Measurements from ENCODE around the gene CCDC47. TPM values are rescaled to one million over a fixed set of nuclear protein-coding genes. Genes with fewer than 3 reads are reported as not detected.

The CCDC47 gene
- total RNA-seq, 1 donor from 2014 or later, result 55.9 TPM

DNA sequence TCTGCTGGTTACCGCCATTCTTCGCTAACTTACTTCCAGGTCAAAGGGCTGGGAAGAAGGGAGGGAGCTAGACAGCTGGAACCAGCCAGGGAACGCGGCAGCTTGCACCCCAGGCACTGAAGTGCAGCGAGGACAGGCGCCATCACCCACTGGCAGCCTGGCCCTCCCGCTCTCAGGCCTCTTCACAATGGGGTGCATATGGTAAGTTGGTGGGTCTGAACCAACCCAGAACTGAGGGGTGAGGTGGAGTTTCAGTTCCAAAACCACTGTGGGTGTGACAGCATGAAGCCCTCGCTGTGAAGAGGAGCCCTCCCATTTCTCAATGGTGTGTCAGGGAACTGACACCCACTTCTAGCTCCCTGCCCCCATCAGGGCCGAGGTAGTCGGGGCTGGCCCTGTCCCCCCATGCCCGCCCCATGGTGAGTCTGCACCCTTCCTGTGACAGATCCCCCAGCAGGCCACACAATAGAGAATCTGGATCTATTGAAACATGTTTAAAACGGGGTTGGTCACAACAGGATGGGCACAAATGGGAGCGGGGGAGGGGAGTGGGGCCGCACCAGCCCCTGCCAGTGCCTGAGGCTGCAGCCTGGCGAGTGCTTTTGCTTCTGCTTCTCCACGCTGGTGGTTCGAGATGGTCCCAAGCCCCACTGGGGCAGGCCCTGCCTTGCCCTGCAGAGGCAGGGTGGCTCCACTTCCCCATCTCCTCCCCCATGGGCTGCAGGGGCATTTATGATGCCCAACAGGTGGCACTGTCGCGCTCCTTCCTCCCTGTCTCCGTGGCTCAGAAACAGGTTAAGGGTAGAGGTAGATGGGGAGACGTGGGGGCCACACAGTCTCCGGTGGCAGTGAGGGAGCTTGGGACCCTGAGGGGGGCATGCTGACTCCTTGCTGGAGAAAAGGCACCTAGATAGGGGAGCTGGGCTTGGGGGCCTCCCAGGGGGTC lies 75.8 kb downstream of the CCDC47 start:
- Mint-ChIP-seq H3K4me3 (peak overlapping the region; percentile 33), H3K27me3 (ENCODE audit: low read depth) (no peaks in the 10 kb centered on the region), H3K36me3 (no peaks in the 10 kb centered on the region), H3K4me1 (peaks cover 14% of the 10 kb centered on the region), H3K27ac (no peak overlapping the region), H3K9me3 (no peaks in the 10 kb centered on the region)
- DNase-seq (ENCODE audit: low spot score in 2 of 2, unreplicated experiment in 2 of 2), result no peak
- TF ChIP-seq CTCF (IDR thresholded peaks at IDR 0.05; ENCODE audit: unreplicated experiment), result no peak

- no peak for TF ChIP-seq CTCF (IDR thresholded peaks at IDR 0.05; ENCODE audit: unreplicated experiment)
- H3K9me3 Mint-ChIP-seq, result no peaks in the 10 kb centered on the region
- no peaks in the 10 kb centered on the region for H3K27me3 Mint-ChIP-seq (ENCODE audit: low read depth)
- peaks cover 8% of the 10 kb centered on the region for H3K4me1 Mint-ChIP-seq
- peak overlapping the region; percentile 12 for H3K27ac Mint-ChIP-seq
- DNase-seq (ENCODE audit: low spot score in 2 of 2, unreplicated experiment in 2 of 2), result no peak
- H3K4me3 Mint-ChIP-seq, result no peak overlapping the region
- no peaks in the 10 kb centered on the region for H3K36me3 Mint-ChIP-seq
Observed at GRCh38 chr17:63696381-63696961, 76.9 kb downstream of the CCDC47 start.

DNA sequence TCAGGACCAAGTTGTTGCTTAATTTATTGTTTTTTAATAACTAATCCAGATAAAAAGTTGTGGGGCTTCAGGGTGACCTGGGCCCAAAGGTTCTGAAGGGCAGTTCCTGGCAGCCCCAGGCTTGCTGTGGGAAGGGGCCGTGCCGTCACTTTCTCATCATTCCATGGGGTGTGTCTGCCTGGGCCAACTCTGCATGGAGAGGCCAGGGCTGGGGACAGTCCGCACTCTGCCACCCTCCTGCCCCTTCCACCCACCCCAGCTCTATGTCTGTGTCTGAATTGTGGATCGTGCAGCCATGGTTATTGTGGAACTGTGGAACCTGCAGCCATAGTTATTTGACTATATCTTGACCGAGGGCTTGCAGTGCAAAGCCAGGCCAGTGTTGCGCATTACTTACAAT lies 77.5 kb downstream of the CCDC47 start:
- no peak for DNase-seq (ENCODE audit: low spot score in 2 of 2, unreplicated experiment in 2 of 2)
- TF ChIP-seq CTCF (IDR thresholded peaks at IDR 0.05; ENCODE audit: unreplicated experiment), result no peak
- Mint-ChIP-seq H3K27ac (no peak overlapping the region), H3K36me3 (peaks cover 2% of the 10 kb centered on the region), H3K27me3 (ENCODE audit: low read depth) (no peaks in the 10 kb centered on the region), H3K4me3 (no peak overlapping the region), H3K4me1 (peaks cover 3% of the 10 kb centered on the region), H3K9me3 (no peaks in the 10 kb centered on the region)

Other genes with a start within 250 kb of the CCDC47 start
- 144 to 155 TPM (median 149 TPM) in 3 replicates for gene DCAF7, start 223.1 kb downstream of the CCDC47 start, total RNA-seq
- gene TACO1, start 172.7 kb downstream of the CCDC47 start, total RNA-seq, result 14.2 to 18.9 TPM (median 16.2 TPM) in 3 replicates
- 23.1 to 24.0 TPM (median 23.4 TPM) in 3 replicates for gene MAP3K3, start 151.2 kb downstream of the CCDC47 start, total RNA-seq
- gene LIMD2, start 73.5 kb downstream of the CCDC47 start, total RNA-seq, result 76.5 to 79.3 TPM (median 77.0 TPM) in 3 replicates
- gene STRADA, start 31.8 kb downstream of the CCDC47 start, total RNA-seq, result 57.2 to 62.9 TPM (median 62.3 TPM) in 3 replicates
- 183 to 197 TPM (median 186 TPM) in 3 replicates for gene DDX42, start 573 bp upstream of the CCDC47 start, total RNA-seq
- gene PSMC5, start 53.8 kb upstream of the CCDC47 start, total RNA-seq, result 76.5 to 82.4 TPM (median 82.0 TPM) in 3 replicates
- gene FTSJ3, start 54.1 kb upstream of the CCDC47 start, total RNA-seq, result 44.0 to 48.6 TPM (median 48.1 TPM) in 3 replicates
- gene SMARCD2, start 69.1 kb upstream of the CCDC47 start, total RNA-seq, result 70.1 to 72.3 TPM (median 72.2 TPM) in 3 replicates
- gene CSH2, start 100.1 kb upstream of the CCDC47 start, total RNA-seq, result 0.43 to 0.66 TPM in 2 of 3 replicates, not detected in the other
- not detected in 3 replicates for gene GH2, start 108.3 kb upstream of the CCDC47 start, total RNA-seq
- gene CSH1, start 123.0 kb upstream of the CCDC47 start, total RNA-seq, result 0.61 TPM in 1 of 3 replicates, not detected in the others
- gene CSHL1, start 137.7 kb upstream of the CCDC47 start, total RNA-seq, result not detected in 3 replicates
- gene GH1, start 145.2 kb upstream of the CCDC47 start, total RNA-seq, result not detected in 3 replicates
- gene CD79B, start 158.7 kb upstream of the CCDC47 start, total RNA-seq, result not detected in 3 replicates
- 0.14 to 0.60 TPM (median 0.51 TPM) in 3 replicates for gene SCN4A, start 199.3 kb upstream of the CCDC47 start, total RNA-seq
- 1.9 to 2.0 TPM (median 2.0 TPM) in 3 replicates for gene PRR29, start 224.8 kb upstream of the CCDC47 start, total RNA-seq
- 0.22 TPM in 1 of 3 replicates, not detected in the others for gene ICAM2, start 247.0 kb upstream of the CCDC47 start, total RNA-seq